ENCODE results near the gene NUP62.

Gene NUP62

GRCh38 chr19:49871349-49871985 lies 57.8 kb downstream of the NUP62 start:
- TF ChIP-seq CREB1 (IDR thresholded peaks at IDR 0.05; ENCODE audit: low read depth): no peak
- no peak for TF ChIP-seq NFIC (IDR thresholded peaks at IDR 0.05)
- TF ChIP-seq FOXM1 (IDR thresholded peaks at IDR 0.05; ENCODE audit: borderline replicate concordance, low read depth): no peak
- no peak for TF ChIP-seq TCF12 (IDR thresholded peaks at IDR 0.05; ENCODE audit: low read depth)
- TF ChIP-seq EP300 (IDR thresholded peaks at IDR 0.05; ENCODE audit: borderline replicate concordance): no peak
- TF ChIP-seq, protein P1, sequence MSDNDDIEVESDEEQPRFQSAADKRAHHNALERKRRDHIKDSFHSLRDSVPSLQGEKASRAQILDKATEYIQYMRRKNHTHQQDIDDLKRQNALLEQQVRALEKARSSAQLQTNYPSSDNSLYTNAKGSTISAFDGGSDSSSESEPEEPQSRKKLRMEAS (IDR thresholded peaks at IDR 0.05): no peak
- TF ChIP-seq ZBTB7A (IDR thresholded peaks at IDR 0.05; ENCODE audit: low read depth): no peak
- no peak for TF ChIP-seq CEBPB (IDR thresholded peaks at IDR 0.05)
- TF ChIP-seq EGR1 (IDR thresholded peaks at IDR 0.05): no peak
- TF ChIP-seq REST (IDR thresholded peaks at IDR 0.05; ENCODE audit: low read depth): no peak
- TF ChIP-seq, protein P2, sequence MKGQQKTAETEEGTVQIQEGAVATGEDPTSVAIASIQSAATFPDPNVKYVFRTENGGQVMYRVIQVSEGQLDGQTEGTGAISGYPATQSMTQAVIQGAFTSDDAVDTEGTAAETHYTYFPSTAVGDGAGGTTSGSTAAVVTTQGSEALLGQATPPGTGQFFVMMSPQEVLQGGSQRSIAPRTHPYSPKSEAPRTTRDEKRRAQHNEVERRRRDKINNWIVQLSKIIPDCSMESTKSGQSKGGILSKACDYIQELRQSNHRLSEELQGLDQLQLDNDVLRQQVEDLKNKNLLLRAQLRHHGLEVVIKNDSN (IDR thresholded peaks at IDR 0.05): no peak
- no peak for TF ChIP-seq YY1 (IDR thresholded peaks at IDR 0.05; ENCODE audit: low read depth)
- TF ChIP-seq TAF1 (IDR thresholded peaks at IDR 0.05; ENCODE audit: low read depth): no peak
- no peak for TF ChIP-seq TEAD4 (IDR thresholded peaks at IDR 0.05)
- TF ChIP-seq RAD21 (IDR thresholded peaks at IDR 0.05; ENCODE audit: low read depth): no peak

DNA sequence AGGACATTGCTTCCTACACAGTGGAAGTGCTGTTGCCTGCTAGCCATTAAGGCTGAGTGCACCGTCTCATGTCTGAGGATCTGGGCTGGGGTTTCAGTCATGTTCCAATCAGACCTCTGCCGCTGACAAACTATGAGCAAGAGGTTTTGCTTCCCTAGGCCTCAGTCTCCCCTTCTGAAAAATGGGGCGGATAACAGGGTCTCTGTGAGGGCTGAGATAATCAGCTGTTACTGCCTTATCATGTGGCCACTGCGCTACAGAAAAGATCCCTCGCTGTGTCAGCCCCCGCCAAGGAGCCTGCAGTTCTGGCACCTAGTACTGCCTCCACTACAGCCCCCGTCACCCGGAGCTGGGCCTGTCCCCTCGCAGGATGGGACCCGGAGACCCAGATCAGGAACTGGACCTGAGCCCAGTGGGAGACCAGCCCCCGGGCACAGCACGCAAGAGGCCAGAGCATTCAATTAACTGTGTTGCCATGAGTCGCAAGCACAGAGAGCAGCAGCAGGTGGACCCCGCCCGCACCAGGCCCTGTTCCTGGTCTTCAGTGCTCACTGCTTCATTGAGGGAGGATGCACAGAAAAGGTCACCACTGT lies 58.9 kb downstream of the NUP62 start:
- TF ChIP-seq NFIC (IDR thresholded peaks at IDR 0.05) (no peak), REST (IDR thresholded peaks at IDR 0.05; ENCODE audit: low read depth) (no peak), TCF12 (IDR thresholded peaks at IDR 0.05; ENCODE audit: low read depth) (no peak), CREB1 (IDR thresholded peaks at IDR 0.05; ENCODE audit: low read depth) (no peak), EGR1 (IDR thresholded peaks at IDR 0.05) (no peak), CEBPB (IDR thresholded peaks at IDR 0.05) (no peak)
- TF ChIP-seq, protein P2 (IDR thresholded peaks at IDR 0.05): no peak

- TF ChIP-seq YY1 (IDR thresholded peaks at IDR 0.05; ENCODE audit: low read depth): no peak
- no peak for TF ChIP-seq REST (IDR thresholded peaks at IDR 0.05; ENCODE audit: low read depth)
- no peak; the same call in 1 of the 2 replicates for TF ChIP-seq ZBTB7A (IDR thresholded peaks at IDR 0.05; ENCODE audit: low read depth)
- no peak; the same call in 1 of the 2 replicates for TF ChIP-seq TCF12 (IDR thresholded peaks at IDR 0.05; ENCODE audit: low read depth)
- TF ChIP-seq FOXM1 (IDR thresholded peaks at IDR 0.05; ENCODE audit: borderline replicate concordance, low read depth): peak; percentile 9; the same call in 1 of the 2 replicates
- peak; percentile 52; the same call in 1 of the 2 replicates for TF ChIP-seq EP300 (IDR thresholded peaks at IDR 0.05; ENCODE audit: borderline replicate concordance)
- TF ChIP-seq NFIC (IDR thresholded peaks at IDR 0.05): no peak
- peak; percentile 51 for TF ChIP-seq TAF1 (IDR thresholded peaks at IDR 0.05; ENCODE audit: low read depth)
- TF ChIP-seq RAD21 (IDR thresholded peaks at IDR 0.05; ENCODE audit: low read depth): no peak
- TF ChIP-seq CEBPB (IDR thresholded peaks at IDR 0.05): no peak
- TF ChIP-seq, protein P1 (IDR thresholded peaks at IDR 0.05): peak; percentile 85
- TF ChIP-seq CREB1 (IDR thresholded peaks at IDR 0.05; ENCODE audit: low read depth): peak; percentile 59; the same call in 1 of the 2 replicates
- TF ChIP-seq, protein P2 (IDR thresholded peaks at IDR 0.05): no peak
- no peak; the same call in 1 of the 2 replicates for TF ChIP-seq TEAD4 (IDR thresholded peaks at IDR 0.05)
- peak; percentile 83 for TF ChIP-seq EGR1 (IDR thresholded peaks at IDR 0.05)
Measured at GRCh38 chr19:49869484-49870308, 59.6 kb downstream of the NUP62 start.

All from Ishikawa (cell line).